ENCODE data around the gene FAP.

FAP gene

DNA sequence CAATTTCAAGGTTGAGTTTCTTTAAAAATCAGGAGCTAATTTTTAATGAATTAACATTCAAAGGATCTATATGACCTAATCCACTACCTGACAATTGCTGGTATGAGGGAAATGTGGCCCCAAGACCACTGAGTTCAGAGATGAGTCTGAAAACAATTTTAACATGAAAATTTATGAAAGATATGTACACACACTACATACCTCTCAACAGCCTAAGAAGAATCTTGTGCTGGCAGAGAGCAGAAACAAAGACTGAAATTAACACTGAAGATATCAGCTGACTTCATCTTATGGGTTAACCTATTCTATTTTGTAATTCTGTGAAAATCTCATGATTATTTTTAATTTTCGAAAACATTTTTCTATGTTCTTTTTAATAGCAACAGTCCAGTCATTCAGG lies 1.7 kb downstream of the FAP start:
- DNase-seq (ENCODE audit: low spot score): no peak

DNA sequence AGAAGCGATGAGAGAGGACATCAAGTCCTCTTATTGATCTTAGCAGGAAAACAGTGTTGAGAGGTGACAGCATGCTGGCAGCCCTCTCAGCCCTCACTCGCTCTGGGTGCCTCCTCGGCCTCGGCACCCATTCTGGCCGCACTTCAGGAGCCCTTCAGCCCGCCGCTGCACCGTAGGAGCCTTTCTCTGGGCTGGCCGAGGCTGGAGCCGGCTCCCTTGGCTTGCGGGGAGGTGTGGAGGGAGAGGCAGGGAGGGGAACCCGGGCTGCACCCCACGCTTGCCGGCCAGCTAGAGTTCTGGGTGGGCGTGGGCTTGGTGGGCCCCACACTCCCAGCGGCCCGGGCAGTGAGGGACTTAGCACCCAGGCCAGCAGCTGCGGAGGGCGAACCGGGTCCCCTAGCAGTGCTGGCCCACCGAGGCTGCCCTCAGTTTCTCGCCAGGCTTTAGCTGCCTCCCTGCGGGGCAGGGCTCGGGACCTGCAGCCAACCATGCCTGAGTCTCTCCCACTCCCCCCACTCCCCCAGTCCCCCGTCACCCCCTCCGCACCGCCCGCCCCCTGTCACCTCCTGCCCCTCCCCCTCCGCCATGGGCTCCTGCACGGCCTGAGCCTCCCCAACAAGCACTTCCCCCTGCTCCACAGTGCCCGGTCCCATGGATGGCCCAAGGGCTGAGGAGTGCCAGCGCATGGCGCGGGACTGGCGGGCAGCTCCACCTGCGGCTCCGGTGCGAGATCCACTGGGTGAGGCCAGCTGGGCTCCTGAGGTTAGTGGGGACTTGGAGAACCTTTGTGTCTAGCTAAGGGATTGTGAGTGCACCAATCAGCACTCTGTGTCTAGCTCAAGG lies 8.4 kb downstream of the FAP start:
- no peak for DNase-seq (ENCODE audit: low spot score)

DNA sequence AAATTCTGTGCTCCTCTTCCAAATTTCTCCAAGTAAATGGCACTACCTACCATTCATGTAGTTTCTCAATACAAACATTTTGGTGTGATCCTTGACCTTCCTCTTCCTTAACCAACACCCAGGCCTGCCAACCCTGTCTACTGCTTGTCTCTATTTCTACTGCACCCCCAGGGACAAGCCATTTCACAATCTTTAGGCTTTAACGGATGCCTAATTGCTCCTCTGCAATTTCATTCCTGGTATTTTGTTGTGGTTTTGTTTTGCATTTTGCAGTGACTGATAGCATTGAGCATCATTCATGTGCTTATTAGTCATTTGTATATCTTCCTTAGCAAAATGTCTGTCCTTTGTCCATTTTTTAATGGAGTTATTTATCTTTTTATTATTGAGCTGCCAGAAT lies 10.0 kb downstream of the FAP start:
- no peak for DNase-seq (ENCODE audit: low spot score)

DNA sequence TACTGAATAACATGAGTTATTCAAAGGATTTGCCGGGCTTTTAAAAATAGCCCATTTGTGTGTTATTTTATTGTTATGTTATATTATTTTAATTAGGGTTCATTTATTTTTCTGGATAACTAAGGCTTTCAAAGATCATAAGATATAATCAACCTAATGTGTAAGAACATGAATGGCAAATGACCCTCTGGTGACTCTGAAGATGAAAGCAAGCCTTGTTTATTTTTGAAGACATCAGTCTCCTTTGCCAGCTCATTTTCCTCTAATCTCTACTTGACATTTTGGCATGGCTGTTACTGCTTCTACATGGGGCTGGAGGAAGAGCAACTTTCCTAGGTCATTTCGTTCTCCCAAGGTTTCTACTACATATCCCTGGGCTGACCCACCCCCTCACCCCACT lies 10.6 kb downstream of the FAP start:
- DNase-seq (ENCODE audit: low spot score): no peak

DNA sequence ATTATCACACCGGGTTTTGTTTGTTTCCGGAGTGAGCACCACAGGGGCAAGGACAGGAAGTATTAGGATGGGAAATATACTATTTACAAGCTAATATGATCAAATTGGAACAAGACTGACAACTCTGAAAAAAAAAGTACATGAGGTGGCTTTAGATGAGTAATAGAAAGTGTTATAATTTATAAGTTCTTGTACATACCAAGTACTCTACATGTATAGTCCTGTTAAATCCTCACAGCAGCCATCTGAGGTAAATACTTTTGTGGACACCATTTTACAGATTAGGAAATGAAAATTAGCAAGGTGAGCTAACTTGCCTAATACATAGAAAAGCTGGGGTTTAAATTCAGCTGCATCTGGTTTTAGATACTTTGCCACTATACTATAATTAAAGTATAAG lies 11.2 kb downstream of the FAP start:
- no peak for DNase-seq (ENCODE audit: low spot score)

DNA sequence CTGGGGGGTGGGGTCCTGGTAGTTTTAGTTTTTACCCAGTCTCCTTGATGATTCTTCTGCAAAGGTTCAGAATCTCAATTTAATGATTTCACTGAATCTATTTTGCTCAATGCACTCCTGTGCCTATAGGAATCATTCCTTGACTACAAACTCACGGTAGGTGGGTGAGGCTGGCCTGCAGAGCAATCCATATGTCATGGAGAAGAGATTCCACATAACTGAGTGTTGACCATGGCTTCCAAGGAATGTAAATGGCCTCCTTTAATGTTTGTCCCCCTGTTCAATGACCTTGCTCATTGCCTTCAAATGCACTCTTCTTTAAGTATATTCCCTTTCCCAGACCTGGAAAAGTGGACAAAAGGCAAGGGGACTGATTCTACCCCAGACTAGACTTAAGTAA lies 12.5 kb downstream of the FAP start:
- no peak for DNase-seq (ENCODE audit: low spot score)

DNA sequence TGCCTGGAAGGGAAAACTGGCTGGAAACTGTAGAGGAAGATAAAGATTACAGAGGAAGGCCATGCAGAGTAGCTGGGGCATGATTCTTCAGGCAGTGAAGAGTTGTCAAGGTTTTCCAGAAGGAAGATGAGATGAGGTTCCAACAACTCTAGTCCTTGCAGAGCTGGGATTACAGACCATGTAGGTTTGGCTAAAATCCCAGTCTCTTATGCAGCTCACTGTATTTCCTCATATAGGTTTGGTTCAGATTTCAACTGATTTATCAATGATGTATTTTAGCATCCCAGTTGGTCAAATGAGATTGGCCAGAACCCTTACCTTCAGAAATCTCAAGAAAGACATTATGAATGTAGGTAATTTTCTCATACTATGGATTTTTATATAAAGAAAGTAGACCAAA lies 16.4 kb downstream of the FAP start:
- no peak for DNase-seq (ENCODE audit: low spot score)

DNA sequence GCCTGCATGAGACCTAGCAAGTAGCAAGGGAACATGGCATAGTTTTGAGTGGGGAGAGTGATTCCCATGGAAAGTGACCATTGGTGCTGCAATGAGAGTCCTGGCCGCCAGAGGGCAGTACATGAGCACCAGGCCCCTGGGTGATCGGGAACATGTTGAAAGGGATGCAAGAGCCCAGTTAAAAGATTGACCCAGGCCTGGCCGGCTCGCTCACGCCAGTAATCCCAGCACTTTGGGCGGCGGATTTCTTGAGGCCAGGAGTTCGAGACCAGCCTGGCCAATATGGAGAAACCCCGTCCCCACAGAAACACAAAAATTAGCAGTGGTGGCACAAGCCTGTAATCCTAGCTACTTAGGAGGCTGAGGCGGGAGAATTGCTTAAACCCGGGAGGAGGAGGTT lies 22.2 kb downstream of the FAP start:
- peak; percentile 79 for DNase-seq (ENCODE audit: low spot score)

DNA sequence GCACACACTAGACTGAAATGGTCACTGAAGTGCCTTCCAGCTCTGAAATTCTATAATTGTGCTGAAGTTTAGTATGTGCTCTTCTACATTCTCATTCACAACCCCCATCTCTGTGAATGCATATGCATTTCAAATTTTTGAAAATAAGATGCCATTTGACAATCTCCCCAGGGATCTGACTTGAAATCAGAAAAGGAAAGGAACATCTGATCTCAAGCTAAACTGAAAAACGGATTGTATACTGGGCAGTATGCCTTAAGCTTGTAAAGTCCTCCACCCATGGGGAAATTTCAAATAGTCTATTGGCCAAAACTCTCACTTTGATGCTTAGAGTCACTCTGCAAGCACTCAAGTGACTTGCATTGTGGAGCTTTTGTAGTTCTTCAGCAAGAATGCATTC lies 22.9 kb downstream of the FAP start:
- DNase-seq (ENCODE audit: low spot score): no peak

DNA sequence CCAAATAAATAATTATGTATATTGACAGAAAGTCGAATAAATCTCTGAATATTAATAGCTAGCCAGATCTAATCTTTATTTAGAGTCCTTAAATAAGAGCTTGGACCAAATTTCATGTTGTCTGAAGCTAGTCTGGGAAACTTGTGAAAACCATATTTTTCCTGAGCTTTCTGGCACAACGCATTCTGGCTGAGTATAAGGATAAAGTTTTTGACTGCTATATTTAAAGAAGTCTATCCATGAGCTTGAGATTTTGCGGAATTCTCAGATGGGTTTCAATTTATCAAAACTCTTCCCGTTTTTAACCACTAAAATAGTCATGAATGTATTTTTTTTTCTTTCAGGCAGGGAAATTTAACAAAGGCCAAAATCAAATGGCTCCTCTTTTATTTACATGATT lies 23.8 kb downstream of the FAP start:
- no peak for DNase-seq (ENCODE audit: low spot score)

DNA sequence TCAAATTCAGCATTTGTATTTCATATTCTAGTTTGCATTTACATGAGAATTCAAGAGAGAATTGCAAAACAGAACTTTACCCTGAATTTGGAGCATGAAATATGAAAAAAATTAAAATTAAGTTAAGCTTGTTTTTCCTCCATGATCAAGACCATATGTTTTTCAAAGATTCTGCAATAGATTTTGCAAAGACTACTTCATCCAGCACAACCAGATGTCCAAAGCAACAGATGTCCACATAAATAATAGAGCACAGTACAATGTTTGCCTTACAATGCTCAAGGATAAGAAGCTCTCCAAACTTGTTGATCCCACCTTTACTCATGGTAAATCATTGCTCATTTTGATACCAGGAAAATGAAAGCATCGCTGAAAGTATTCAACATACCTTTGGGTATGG lies 25.6 kb downstream of the FAP start:
- DNase-seq (ENCODE audit: low spot score): no peak

DNA sequence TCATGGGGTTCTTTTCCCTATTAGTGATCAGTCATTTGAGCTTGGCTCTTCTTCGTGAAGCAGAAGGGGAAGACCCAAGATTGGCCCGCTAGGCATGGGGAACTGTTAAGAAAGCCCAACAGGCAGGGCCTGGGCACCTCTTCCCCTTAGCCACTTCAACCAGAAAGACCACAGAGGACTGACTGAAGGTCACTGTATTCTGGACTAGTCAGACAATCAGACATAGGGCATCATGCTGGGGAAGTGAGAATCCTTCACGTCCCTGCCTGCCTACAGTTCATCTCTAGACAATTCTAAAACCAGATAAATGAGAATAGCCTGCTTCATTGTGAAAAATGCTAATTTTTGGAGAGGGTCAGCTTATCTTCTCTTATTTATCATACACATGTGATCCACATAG lies 28.1 kb downstream of the FAP start:
- no peak for DNase-seq (ENCODE audit: low spot score)

DNA sequence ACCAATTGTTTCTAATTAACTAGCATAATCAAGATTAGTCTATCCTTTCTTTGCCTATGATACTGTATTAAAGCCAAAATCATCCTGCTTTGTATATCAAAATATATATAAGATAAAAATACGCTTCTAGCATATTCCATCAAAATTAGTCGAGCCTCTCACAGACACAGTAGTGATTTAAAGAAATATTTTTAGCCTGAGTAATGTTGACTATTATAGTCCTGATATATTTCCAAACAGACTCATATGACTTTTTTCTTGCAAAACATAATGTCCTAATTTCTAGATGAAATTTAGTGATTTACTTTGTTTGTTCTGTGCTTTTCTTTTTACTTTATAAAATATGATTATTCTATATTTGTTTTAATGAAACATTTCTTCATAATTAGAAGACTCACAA lies 30.9 kb downstream of the FAP start:
- no peak for DNase-seq (ENCODE audit: low spot score)

DNA sequence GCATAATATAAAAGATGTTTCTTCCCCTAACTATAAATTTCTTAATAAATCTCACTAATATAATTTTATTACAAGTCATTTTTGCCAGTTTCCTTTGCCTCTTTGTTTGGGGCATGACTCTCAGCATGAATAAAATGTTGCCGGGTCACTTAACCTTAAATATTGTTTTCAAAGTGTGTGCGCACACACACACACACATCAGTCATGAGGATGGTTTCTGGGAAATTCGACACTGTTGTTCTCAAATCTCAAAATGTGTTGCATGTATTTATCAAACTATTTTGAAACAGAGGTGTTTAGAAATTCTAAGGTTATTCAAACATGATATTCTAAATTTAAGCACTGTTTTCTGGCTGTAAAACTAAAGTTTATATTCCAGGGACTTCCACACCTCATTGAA lies 31.5 kb downstream of the FAP start:
- DNase-seq (ENCODE audit: low spot score): no peak

DNA sequence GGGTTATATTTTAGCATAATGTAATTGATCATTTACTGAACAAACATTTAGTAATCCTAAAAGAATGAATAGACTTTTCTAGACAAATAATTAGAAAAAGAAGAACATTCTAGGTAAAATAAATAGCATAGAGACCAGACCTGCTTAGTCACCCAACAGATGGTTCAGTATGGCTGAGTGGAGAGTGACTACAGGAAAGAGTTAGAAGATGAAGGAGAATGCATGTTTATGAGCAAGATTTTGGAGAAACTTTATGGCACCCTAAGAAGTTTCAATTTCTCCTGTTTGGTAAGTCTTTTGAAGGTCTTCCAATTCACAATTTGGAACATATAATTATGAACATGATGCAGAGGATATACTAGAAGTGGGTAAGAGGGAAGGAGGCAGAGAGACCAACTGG lies 32.9 kb downstream of the FAP start:
- no peak for DNase-seq (ENCODE audit: low spot score)

DNA sequence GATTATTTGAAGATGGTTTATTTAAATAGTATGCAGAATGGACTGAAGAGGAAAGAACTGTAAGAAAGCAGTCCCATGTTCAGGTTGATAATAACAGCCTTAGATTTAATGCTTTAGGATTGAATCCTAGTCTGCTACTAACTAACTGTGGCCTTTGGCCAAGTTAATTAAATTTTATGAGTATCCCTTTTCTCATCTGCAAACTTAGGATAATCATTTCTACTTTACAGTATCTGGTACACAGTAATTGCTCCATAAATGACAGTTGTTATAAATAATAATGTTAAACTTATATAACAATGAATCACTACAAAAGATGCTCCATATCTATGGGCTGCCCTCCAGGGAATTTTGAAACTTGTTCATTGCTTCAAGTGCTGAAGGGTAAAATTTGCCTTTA lies 41.0 kb downstream of the FAP start:
- no peak for DNase-seq (ENCODE audit: low spot score)

DNA sequence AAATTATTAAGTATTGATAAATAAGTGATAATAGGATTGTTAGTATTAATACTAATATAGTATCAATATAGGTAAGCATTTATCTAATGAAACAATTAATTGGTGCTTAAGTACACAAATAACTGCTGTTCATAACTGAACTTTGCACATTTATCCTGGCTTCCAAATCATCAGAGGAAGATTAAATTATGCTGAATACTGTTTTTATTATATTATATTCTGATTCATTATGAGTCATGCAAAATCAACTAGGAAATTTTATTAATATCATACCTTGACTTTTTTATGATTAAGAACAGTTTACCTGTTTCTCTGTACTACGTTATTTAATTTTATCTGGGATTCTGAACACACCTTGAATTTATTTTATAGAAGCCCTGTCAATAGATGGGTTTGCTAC lies 42.6 kb downstream of the FAP start:
- no peak for DNase-seq (ENCODE audit: low spot score)

DNA sequence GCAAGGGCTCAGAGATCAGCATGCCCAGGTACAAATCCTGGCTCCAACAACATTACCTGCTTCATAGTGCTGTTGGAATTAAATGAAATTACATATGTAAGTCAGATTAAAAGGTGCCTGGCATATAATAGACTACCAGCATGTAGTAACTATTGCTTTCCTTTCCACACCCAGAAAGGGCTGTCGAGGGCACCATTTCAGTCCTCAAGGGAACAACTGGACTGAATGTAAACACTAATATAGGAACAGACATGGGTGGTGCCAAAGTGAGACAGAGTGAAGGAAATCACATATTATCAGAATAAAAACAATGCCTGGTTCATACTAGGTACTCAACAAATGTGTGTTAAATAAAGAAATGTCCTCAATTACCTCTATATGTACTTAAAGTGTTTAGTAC lies 43.3 kb downstream of the FAP start:
- no peak for DNase-seq (ENCODE audit: low spot score)

DNA sequence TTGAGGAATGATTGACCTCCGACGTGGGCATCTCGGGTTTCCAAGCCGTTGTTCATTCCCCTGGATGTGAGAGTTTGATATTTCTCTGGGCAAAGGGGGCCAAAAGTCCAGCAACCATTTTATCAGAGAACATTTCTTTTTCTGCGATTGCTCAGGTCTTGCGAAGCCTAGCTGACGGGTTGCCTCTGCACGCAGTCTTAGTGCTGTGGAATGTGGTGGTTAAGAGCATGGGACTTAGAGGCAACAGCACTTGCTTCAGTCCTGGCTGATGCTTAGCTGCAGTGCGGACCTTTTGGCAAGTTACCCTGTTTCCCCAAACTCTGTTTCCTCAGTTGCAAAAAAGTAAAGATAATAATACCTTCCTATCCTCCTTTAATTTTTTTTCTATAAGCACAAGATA lies 45.0 kb downstream of the FAP start:
- no peak for DNase-seq (ENCODE audit: low spot score)

DNA sequence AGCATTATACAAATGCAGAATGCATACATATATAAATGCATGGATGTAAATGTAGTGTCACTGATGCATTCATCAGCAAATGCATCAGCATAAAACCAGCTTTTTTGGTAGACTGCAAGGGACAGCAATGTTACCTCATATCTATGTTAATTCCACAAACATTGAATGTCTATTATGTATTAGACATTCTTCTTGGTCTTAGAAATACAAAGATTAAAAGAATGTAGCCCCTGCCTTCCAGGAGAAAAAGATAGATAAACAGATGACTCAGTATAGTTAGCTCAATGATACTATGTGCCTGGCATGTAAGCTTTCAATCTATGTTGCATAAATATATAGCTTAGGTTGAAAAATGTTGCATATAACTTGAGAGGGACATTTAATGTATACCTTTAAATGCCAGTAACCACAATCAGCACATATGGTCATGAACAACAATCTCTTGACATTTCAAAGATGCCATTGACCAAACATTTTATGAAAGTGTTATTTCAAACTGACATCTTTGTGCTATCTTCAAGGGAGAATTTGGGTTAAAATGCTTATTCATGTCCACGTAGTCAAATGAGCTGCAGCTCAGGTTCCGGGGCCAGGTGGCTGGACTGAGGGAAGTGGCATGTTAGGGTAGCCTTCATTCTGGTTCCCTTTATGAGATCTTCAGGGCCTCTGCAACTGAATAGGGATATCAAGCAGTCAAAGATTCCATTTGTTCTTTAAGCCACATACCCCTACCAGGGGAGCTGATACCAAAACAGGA lies 46.0 kb downstream of the FAP start:
- no peak for DNase-seq (ENCODE audit: low spot score)

DNA sequence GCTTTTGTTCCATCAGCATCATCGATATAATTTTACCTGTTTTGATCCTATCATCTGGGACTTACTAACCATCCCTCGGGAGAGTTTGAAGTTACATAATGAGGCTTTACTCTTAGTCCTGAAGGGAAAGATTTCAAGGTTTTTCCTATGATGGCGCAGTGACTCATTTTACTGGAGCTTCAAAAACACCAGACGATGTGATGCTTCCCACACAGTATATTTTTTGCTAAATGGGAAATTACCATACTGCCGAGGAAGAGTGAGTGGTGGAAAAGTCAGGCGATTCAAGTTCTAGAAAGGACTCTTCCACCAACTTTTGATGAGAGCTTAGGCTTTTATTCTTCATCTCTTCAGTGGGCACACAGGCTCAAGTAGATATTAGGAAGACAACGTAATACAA lies 46.6 kb downstream of the FAP start:
- DNase-seq (ENCODE audit: low spot score): no peak

DNA sequence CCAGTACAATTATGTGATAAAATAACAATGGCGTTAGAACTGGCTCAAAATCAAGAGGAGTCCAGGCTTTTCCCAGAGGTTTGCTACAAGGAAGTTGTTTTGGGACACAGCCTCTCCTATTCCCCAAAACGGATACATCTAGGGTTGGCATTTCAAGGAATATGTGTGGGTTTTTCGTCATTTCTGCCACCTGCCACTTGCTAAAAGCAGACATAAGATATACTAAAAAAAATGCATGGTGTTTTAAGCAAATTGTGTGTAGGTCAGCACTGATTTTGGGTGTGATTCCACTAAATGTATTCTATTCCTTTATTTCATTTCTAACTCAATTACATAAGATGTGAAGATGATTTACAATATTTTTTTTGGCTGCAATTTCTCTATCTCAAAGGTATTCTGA lies 54.8 kb downstream of the FAP start:
- DNase-seq (ENCODE audit: low spot score): no peak

DNA sequence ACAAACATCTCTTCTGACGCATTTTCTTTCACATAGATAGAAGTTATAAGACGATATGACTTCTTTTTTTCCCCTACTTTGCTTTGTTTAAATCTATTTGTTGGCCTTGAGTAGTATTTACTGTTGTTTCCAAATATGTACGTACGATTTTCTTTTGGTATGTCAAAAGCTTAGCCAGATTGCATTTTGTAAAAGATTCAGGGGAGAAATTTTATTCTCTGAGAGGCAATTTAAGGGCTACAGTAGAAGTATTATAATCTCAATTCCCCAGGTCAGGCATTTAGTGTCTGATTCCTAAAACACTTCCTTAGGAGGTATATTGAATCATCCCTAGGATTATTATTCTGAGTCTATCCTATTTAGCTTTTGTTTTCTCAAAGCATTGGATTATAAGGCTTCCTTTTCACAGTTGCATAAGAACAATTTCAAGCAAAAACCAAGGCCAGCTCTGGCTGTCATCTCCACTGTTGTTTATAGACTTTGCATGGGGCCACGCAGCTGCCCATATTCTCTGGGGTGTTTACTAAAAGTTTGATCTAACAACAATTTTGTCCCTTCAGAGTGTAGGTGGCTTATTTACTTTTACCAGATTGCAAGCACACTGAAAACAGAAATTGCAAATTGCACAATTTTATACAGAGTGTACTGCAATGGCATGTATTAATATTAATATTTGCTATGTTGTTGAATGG lies 57.6 kb downstream of the FAP start:
- no peak for DNase-seq (ENCODE audit: low spot score)
